Embryonic facial prominence (tissue), 1 donor: ENCODE results near the gene CDKAL1.
A peak's percentile ranks its signal among the peaks of the same experiment; 100 is the strongest.
"Not testable (repeated sequence)": the region's sequence is repeated elsewhere in the genome, so short reads cannot be mapped to it uniquely, and the experiment has no call there.

ENCODE experiments used
- DNase-seq: peaks from one replicate; pipeline ENCODE4 v3.0.0-alpha.2; 2016; ENCODE audit errors: extremely low spot score

CDKAL1 gene

DNA sequence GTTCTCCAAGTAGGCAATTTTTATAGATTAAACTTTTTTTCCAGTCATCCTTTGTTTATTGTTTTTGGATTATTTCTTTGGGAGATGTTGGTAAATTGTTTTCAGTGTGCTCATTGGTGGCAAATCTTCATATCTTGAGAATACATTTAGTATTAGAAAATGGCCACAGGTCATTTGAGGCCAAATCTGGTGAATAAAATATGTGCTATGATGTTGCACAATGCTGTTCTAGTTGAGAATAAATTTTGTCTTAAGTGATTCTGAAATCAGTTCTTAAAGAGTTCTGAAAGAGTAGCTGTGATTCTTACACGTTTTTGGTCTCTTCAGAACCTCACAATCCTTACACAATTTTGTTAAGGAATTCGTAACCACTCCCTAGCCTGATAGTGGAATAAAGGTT, 20.1 kb downstream of the CDKAL1 start:
- no peak for DNase-seq

DNA sequence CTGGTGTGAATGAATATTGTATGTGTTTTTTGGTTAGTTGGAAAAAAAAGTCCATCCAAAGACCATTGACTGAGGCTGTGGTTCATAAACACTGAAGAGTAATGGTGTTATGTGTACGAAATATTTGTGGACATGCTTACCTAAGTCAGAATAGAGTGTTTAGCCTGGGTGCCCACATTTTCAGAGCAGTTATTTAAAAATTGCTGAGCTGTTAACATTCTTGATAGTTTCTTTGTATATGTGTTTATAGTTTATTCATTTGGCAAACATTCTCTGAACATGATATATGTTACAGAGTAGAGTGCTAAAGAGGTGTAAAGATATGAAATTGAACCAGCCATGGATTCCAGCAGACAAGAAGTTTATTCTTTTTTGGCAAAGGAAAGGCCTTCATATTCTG, 20.6 kb downstream of the CDKAL1 start:
- DNase-seq, result no peak

DNA sequence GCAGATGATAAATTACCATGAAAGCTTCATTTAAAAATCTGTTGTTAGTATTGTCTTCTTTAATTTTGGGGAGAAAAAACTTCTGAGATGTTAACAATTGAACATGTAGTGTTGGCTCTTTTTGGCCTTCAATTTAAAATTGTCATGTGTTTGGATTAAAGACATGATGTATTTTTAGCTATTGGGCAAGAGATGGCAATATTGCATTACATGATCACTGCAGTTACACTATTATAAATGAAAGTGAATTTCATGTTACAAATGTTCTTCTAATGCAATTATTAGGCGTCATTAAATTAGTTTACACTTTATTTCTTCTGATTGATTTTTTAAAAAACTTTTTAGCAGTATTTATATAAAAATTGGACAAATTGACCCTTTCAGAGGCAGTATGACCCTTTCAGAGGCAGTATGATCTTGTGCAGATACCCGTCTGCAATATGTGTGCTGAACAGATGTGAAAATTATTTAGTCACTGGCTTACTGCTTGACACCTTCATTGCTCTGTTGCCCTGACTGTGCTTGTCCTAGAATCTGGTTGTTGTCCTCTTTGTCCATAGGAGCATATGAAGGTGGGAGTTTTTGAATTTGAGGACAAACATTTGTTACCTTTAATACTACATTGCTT, 25.8 kb downstream of the CDKAL1 start:
- DNase-seq, result no peak

DNA sequence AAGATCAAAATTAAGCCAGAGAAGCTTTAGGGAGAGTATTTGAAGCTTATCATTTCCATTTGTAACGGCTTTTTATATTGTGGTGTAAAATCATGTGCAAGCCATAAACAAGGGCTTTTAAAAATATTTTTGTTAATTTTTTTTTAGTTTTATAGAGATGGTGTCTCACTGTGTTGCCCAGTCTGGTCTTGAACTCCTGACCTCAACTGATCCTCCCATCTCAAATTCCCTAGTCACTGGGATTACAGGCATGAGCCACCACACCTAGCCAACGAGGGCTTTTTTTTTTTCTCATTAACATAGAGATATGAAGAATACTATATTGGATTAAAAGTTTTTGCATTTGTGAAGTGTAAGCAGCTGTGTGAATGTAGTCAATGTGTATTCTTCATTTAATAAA, 29.1 kb downstream of the CDKAL1 start:
- no peak for DNase-seq

DNA sequence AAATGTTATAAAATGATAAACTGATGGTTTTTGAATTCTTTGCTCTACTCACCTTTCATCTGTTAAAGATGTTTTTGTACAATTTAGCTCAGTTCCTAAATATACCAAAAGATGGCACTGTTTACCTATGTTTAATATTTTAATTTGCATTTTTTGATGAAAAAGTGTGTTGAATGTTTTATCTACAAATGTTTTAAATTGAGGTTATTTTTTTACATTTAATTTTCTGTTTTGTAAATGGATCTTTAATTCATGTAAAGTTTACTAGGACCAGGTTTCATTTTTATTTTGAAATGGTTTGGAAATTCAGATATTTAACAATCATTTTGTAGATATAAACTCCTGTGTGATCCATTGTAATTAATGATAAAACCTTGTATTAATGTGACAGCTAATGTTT, 30.0 kb downstream of the CDKAL1 start:
- no peak for DNase-seq

DNA sequence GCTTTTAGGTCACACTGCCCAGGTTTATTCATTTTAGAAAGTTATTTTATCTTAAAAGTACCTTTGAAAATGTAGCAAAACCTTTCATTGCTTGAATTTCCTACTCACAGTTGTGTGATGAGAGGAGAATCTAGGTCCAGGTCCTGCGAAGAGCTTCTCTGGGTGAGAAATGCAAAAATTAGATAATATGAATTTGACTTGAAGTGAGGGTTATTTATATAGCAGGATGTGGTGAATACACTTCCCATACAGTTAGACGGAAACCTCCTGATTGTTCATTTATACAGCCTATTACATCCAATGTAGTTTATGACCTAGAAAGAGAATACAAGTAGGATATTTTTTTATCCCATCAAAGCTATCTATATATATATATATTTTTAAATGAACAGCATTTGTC, 30.5 kb downstream of the CDKAL1 start:
- DNase-seq, result no peak

DNA sequence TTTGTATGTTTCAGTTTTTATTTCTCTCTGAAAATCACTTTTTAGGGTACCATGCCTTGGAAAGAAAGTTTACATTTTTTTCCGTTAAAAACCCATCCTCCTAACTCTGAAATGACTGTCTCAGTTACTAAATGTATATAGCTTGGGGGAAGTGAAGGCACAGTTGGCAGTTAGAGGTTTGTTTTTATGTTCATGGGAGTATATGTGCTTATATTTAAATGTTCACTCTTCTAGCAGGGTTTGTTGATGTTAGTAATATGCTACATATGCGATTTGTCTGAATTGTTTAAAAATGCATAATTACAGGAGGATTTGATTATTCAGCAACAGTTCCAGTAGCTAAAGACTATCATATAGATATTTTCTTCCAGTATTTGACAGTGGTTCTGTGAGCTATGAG, 31.1 kb downstream of the CDKAL1 start:
- DNase-seq, result no peak

DNA sequence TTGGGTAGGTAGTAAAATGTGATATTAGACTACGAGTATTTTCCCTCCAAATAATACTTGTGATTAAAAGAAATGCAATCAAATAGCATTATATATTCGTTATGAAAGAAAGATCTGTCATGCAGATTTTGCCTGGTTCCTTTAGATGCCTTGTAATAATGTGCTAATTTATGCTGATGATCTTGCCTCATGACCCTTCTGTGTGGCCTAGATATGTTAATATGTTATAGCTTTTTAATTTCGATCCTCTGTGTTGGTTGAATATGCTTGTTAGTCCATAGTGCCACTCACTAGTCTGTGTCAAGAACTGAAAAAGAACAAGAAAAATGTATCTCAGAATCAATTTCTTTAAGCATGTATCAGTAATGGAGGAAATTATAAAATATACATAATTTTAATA, 31.9 kb downstream of the CDKAL1 start:
- DNase-seq, result no peak

DNA sequence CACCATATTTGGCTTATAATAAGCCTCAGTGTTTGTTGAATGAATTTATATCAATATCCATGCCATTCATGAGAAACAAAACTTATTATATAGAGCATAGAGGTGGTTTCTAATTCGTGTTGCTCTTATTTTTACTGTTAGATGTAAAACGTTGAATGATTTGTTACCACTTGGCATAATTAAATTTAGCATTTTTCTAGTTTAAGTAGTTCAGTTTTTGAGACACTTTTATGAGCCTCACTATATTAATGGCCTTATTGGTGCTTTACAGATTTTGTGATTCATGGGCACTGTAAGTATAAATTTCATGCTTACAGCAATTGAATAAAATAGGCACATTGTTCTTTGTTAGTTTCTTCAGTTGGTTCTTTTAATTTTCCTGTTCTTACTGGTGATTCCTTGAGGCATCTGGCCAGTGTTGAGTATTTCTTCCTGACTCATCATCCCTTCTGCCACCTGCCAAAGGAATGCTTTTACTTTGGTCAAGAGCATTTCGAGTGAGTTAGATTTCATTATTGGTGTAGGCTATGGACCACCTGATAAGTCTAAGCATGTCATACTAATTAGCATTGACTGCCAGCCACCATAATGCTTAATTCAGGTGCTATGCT, 34.8 kb downstream of the CDKAL1 start:
- DNase-seq, result no peak

DNA sequence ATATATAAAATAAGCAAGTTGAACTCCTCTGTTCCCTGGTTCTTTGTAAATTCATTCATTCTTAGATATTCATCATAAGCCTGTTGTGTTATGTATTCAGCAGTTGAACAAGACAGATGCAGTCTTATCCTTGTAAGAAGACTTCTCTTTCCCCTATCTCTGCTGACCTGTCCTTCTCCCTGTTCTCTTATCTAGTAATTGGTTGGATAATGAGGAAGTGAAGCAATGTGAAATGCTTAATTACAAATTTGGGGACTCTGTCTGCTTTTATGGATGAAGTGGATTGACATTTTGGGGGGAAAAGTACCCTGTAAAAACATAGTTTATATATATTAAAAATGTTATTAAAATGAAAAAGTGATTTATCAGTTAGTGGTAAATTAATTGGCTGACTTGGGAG, 37.0 kb downstream of the CDKAL1 start:
- no peak for DNase-seq

DNA sequence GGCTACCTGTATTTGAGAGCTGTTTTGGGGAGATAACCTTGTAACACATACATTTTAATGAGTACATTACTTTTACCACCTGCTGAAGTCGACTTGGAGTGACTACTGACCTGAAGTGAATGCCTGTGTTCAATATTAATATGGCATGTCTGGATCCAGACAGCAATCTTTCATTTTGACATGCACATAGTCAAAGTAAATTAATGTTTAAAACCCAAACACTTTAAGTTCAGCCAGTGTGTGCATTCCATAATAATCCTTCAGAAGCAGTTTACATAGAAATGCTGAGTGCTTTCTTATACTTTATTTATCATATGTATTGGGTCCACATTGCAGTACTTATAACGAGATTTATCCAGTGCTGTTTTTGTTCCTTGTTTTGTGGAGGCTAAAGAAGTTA, 38.0 kb downstream of the CDKAL1 start:
- DNase-seq, result no peak

DNA sequence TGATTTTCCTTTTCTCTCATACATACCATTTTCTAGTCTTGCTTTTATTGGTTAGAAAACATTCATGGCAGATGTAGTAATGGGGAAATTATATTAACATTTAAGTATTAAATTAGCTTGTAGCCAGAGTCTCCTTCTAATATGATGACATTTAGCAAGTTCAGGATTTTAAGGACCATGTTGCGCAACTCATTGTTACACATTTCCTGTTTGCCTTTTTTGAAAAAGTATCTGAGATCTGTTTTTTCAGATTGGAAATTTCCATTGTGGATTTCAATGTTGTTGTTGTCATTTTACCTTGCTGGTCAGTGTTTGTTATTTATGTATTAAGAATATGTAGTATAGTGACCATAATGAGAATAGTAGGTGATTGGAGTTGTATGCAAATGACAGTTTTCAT, 38.7 kb downstream of the CDKAL1 start:
- no peak for DNase-seq

DNA sequence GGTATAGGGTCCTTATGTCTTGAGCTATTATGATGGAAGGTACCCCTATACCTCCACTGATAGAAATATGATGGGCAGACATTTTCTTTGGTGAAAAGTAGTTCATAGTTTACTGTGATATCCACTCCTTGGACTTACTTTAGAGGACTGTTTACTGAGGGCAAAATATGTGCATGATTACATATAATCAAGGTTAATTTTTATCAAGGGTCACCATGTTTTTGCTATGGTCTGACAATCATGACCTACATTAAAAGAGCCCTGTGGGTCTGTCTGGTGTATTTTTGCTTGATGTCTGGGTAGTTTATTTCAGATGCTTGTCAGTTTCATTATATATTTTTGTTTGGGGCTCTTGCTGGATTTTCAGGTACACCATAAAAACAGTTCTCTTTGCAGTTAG, 40.1 kb downstream of the CDKAL1 start:
- no peak for DNase-seq

DNA sequence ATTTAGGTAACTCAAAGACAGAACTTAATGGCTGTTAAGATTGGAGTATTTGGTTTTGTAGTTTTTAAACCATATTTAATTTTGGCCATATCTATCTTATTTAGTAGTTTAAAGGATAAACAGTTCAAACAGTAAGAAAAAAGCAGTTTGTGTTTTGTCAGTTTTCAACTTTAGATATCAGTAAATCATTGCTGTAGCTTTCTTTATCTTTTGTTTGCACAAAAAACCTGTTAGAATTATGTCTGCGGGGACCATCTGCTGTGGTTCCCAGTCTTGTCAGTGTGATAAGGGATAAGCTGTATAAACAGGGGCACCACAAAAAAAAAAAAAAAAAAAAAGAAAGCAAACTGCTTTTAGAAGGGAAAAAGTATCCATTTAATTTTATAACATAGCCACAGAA, 40.9 kb downstream of the CDKAL1 start:
- no peak for DNase-seq

DNA sequence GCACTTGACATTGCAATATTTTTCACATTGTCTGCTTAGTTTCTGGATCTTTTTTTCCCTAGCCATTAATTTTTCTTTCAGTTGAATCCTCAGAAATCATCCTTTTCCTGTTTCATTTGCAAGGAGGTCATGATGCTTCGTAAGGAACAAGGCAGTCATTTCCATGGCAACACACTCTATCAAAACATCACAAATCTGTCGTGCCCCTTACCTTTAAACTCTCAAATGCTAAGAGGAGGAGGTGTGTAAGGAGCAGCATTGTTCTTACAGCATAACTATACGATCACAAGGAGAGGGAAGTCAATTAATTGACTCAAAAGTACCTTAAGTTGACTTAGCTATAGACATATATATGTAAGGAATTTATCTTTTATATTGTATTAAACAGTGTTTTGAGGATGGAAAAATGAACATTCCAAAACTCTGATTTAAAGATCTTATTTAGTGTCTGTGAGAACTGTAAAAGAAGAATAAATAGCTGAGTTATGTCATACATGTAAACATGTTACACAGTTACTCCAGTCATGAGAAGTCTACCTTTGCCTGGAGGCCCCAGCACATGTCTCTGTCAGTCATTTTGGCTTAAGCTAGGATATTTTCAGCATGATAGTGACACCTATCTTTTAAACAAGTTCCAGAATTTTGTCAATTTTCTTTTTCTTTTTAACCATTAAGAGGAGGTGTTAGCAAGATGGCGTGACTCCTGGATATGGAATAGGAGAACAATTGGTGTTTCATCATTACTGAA, 41.6 kb downstream of the CDKAL1 start:
- no peak for DNase-seq

DNA sequence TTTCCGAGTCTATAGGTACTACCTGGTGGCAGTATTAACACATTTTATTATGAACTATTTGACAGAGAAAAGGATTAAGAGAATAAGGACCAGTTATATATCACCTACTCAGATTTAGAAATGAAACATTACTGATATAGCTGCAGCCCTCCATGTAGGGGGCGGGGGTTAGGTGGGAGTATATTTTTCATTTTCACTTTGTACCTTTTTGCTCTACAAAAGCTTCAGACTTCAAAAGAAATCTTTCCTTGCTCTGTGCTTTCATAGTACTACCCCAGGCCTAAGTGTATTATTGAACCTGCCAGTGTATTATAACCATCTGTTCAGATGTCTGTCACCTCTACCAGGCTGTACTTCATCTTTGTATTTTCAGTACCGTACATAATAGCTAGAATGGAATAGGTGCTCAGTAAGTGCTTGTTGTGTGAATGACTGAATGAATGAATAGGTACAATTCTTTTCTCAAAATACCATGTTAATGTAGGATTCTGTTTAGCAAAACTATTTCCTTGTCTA, 43.0 kb downstream of the CDKAL1 start:
- DNase-seq, result no peak

DNA sequence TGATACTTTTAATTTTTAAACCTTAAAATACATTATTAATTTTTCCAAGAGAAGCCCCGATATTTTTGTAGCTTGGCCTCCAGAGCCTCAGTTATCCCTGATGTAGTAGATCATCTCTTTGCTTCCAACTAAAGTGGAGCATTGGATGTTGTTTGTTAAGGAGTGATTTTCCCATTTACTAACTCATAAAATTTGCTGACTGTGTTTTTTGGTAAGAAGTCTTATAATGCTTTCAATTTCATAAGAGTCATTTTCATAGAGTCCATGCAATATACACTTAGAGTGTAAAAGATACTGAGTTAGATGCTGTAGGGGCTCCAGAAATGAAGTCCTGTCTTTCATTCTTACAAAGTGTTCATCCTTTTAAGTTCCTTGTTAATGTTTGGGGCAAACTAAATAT, 46.8 kb downstream of the CDKAL1 start:
- no peak for DNase-seq

DNA sequence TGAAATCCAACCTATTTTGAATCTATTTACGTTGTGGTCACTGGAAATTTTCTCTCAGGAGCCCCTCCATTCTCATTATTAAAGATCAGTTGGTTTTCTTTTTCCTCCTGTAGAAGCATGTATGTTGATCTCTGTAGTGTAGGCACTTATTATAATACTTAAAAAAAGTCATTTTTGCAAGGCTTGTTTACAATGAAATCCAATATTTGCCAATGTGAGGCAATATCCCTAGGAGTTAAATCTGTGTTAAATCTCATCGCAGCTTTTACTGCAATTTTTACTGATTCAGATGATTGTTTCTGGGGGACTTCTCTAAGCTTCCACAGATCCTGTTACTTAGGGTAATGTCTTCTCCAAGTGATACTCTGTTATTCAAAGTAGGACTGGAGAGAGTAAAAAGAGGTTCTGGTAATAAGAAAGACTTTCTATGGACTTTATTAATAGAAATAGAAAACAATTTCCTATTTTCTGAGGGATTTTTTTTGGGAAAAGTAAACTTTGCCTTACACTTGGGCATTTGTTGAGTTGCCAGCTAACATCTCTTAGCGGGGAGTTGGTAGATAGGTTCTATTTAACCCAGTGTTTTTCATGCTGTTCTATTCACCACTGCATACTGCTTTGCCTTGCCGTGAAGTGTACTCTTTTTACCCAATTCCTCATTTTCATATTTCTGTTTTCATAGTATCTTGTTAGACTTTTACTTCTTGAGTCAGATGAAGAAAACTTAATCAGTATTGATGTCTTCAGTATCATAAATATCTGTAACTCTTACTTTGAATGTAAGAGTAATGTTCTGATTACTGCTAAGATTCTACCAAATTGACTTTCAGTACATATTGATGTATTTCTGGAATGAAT, 48.6 kb downstream of the CDKAL1 start:
- no peak for DNase-seq

DNA sequence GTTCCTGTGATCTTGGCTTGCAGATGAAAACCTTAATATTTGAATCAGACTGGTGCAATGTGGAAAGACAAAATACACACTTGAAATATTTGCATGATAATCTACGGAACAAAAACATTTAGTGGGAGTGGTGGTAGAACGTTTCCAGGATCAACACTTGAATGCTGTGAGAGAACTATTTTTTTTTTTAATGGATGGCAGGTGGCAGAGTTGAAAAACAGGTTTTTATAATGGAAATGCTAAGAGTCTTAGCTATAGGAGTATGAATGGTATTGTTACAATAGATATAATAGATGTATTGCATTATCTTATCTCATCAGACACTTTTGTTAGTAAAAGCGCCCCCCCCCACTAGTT, 49.2 kb downstream of the CDKAL1 start:
- no peak for DNase-seq

DNA sequence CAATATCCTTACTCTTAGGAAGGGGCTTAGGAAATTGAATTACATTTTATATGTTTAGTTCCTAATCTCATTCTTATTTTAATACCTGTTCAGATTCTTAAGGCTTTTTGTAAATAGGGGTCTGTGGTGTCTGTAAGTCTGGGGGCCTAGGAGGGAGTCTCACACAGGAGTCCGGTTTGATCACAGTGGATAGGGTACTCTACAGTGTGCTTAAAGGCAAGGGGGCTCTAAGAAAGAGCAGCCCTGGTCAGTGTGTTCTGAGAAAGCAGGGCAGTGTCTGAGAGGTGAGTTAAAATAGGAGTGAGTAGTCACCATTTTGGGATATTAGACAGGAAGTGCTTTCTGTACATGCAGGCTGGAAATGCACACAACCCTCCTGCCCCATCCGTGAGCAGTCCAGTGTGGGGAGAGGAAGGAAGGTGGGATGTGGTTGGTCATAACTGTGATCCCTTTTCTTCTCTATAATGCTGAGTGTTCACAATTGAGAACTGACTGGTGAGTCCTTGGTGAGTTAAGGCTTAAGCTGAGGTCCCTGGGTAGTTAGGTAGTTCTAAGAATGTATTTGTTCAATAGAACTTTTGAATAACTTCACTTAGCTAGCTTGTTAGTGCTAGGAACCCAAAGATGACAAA, 50.0 kb downstream of the CDKAL1 start:
- no peak for DNase-seq

DNA sequence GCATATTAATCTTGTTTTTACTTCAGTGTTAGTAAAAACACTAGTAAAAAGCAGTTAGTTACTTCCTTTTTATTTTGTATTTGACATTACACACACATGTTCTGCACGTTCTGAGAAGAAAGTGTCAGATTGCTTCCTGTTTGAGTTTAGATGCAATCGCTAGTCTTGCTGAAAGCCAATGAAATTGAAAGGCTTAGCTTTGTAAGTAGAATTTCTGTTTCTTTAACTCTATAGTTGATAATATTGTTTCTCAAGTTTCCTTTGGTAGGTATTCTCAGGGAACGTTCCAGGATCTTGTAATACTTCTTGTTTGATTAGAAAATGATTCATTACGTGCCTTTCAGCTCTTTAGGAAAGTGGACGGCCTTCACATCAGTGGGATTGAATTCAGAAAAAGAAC, 55.0 kb downstream of the CDKAL1 start:
- DNase-seq, result peak; percentile 42

DNA sequence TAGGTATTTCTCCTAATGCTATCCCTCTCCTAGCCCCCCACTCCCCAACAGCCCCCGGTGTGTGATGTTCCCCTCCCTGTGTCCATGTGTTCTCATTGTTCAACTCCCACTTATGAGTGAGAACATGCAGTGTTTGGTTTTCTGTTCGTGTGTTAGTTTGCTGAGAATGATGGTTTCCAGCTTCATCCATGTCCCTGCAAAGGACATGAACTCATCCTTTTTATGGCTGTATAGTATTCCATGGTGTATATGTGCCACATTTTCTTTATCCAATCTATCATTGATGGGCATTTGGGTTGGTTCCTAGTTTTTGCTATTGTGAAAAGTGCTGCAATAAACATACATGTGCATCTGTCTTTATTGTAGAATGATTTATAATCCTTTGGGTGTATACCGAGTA, 56.2 kb downstream of the CDKAL1 start:
- DNase-seq, result not testable (repeated sequence)
